Lower leg skin (tissue), 4 donors: ENCODE data around the gene GPR83. TPM values are rescaled to one million over a fixed set of nuclear protein-coding genes. Genes with fewer than 3 reads are reported as not detected.

Experiments
- DNase-seq, 2 donors: peaks; one replicate each; pipeline ENCODE4 v3.0.0-alpha.2; 2019; ENCODE audit warnings: low spot score in 2 of 2
- H3K4me3 ChIP-seq: fragments of 200-600 bp; sonication (generic); 2 replicates; pipeline ENCODE4 v1.5.1; 2017; ENCODE audit warnings: mild to moderate bottlenecking, low read depth; ENCODE audit not compliant: poor library complexity, severe bottlenecking
- CTCF ChIP-seq, 3 donors: fragments of 450-650 bp; IDR thresholded peaks; one replicate each; pipeline ENCODE4 v1.5.1; 2016; ENCODE audit warnings: antibody characterized with exemption in 3 of 3, mild to moderate bottlenecking in 3 of 3, moderate library complexity in 2 of 3
- POLR2A ChIP-seq, 2 donors: fragments of 450-650 bp; IDR thresholded peaks; one replicate each; pipeline ENCODE4 v1.6.1; 2016 to 2017; ENCODE audit warnings: antibody characterized with exemption in 2 of 2, mild to moderate bottlenecking in 1 of 2, moderate library complexity in 1 of 2
- WGBS, 2 donors: methylation state at CpG; one replicate each; pipeline ENCODE4 v1.1.5; 2018; 5-methylcytosine and 5-hydroxymethylcytosine counted together
- intact Hi-C: fragments of 100-400 bp; cut with DNase I; formaldehyde crosslinking; loops from one replicate; pipeline ENCODE4 v1.15.0; 2023; ENCODE audit warnings: low total_unique reads
- total RNA-seq, 4 donors: library from RNA; depleted of rRNA; stranded (reverse); fragments of >200 nt; gene quantifications; one replicate each; pipeline ENCODE4 v1.1.0, GENCODE V29; 2016

GPR83 gene
- total RNA-seq, 4 donors from 2014 or later = 0.29 TPM; not detected in 3

- TF ChIP-seq POLR2A (IDR thresholded peaks at IDR 0.05) = no peak
- no peak for DNase-seq
- intact Hi-C loops = no loop called here
- no peak overlapping the region for H3K4me3 ChIP-seq
- WGBS, 2 donors = 48 to 57% methylated on average over 4 of the region's 4 CpGs
Measured at GRCh38 chr11:94417386-94417987, 16.3 kb upstream of the GPR83 start.

GRCh38 chr11:94405062-94405833 is 4.0 kb upstream of the GPR83 start:
- DNase-seq = no peak
- WGBS, 2 donors = 88 to 91% methylated on average over 4 of the region's 4 CpGs
- H3K4me3 ChIP-seq = no peak overlapping the region
- TF ChIP-seq CTCF (IDR thresholded peaks at IDR 0.05) (no peak), POLR2A (IDR thresholded peaks at IDR 0.05) (no peak)
- intact Hi-C loops = no loop called here

GRCh38 chr11:94402355-94402754 is 1.1 kb upstream of the GPR83 start:
- intact Hi-C loops = no loop called here
- DNase-seq = no peak
- WGBS, 2 donors = 23 to 40% methylated on average over 1 of the region's 1 CpG
- TF ChIP-seq POLR2A (IDR thresholded peaks at IDR 0.05) (no peak), CTCF (IDR thresholded peaks at IDR 0.05) (no peak)
- no peak overlapping the region for H3K4me3 ChIP-seq

GRCh38 chr11:94401773-94402265 is 600 bp upstream of the GPR83 start:
- intact Hi-C loops = no loop called here
- no peak for TF ChIP-seq POLR2A (IDR thresholded peaks at IDR 0.05)
- no peak for TF ChIP-seq CTCF (IDR thresholded peaks at IDR 0.05)
- H3K4me3 ChIP-seq = no peak overlapping the region
- 19 to 20% methylated on average over 10 of the region's 10 CpGs for WGBS, 2 donors
- no peak for DNase-seq

GRCh38 chr11:94400457-94400838 is 771 bp downstream of the GPR83 start:
- intact Hi-C loops = no loop called here
- TF ChIP-seq CTCF (IDR thresholded peaks at IDR 0.05) (no peak), POLR2A (IDR thresholded peaks at IDR 0.05) (no peak)
- DNase-seq = no peak
- no peak overlapping the region for H3K4me3 ChIP-seq
- 29 to 30% methylated on average over 4 of the region's 4 CpGs for WGBS, 2 donors

GRCh38 chr11:94400050-94400449 is 1.2 kb downstream of the GPR83 start:
- DNase-seq = no peak
- intact Hi-C loops = no loop called here
- TF ChIP-seq POLR2A (IDR thresholded peaks at IDR 0.05) = no peak
- H3K4me3 ChIP-seq = no peak overlapping the region
- WGBS, 2 donors = 52 to 65% methylated on average over 4 of the region's 4 CpGs
